H9 (cell line): Measurements from ENCODE around the gene JAG1. TPM values are rescaled to one million over a fixed set of nuclear protein-coding genes. Genes with fewer than 3 reads are reported as not detected.

Experiments used
- DNase-seq: peaks from one replicate; pipeline ENCODE4 v3.0.0-alpha.2; 2017
- H2AFZ ChIP-seq: one replicate; pipeline ENCODE4 v1.6.1; 2013; ENCODE audit warnings: mild to moderate bottlenecking, low read length, control low read depth, moderate library complexity
- H2AK5ac ChIP-seq: 2 replicates; pipeline ENCODE4 v1.6.1; 2013; ENCODE audit warnings: low read length, control low read depth, mixed read lengths; ENCODE audit not compliant: insufficient read length
- H2BK120ac ChIP-seq: one replicate; pipeline ENCODE4 v1.6.1; 2013; ENCODE audit warnings: low read depth, mild to moderate bottlenecking, low read length, control low read depth, inconsistent platforms; ENCODE audit not compliant: poor library complexity, severe bottlenecking
- H2BK12ac ChIP-seq: 2 replicates; pipeline ENCODE4 v1.6.1; 2013; ENCODE audit warnings: low read length, control low read depth, mixed read lengths, low read depth; ENCODE audit not compliant: insufficient read length
- H2BK15ac ChIP-seq: 2 replicates; pipeline ENCODE4 v1.6.1; 2013; ENCODE audit warnings: low read depth, low read length, control low read depth
- H2BK20ac ChIP-seq: one replicate; pipeline ENCODE4 v1.6.1; 2013; ENCODE audit warnings: low read depth, mild to moderate bottlenecking, low read length, control low read depth, inconsistent platforms; ENCODE audit not compliant: poor library complexity, severe bottlenecking
- H2BK5ac ChIP-seq: 2 replicates; pipeline ENCODE4 v1.6.1; 2013; ENCODE audit warnings: low read length, control low read depth, mixed read lengths; ENCODE audit not compliant: insufficient read length
- H3K14ac ChIP-seq: 2 replicates; pipeline ENCODE4 v1.6.1; 2013; ENCODE audit warnings: low read length, control low read depth; ENCODE audit not compliant: insufficient read depth
- H3K18ac ChIP-seq: 2 replicates; pipeline ENCODE4 v1.6.1; 2013; ENCODE audit warnings: low read depth, mild to moderate bottlenecking, mixed read lengths, low read length, control low read depth; ENCODE audit not compliant: insufficient read length
- H3K23ac ChIP-seq: 2 replicates; pipeline ENCODE4 v1.6.1; 2013; ENCODE audit warnings: low read length, control low read depth, mixed read lengths, low read depth; ENCODE audit not compliant: insufficient read length
- H3K23me2 ChIP-seq: 2 replicates; pipeline ENCODE4 v1.6.1; 2013; ENCODE audit warnings: low read depth, mild to moderate bottlenecking, mixed read lengths, low read length, control low read depth; ENCODE audit not compliant: insufficient read length, poor library complexity, severe bottlenecking
- H3K27ac ChIP-seq: 2 replicates; pipeline ENCODE4 v1.5.1; 2013; ENCODE audit warnings: low read length, control low read depth, mixed read lengths, low read depth; ENCODE audit not compliant: insufficient read length
- H3K27me3 ChIP-seq: 2 replicates; pipeline ENCODE4 v1.6.1; 2013; ENCODE audit warnings: low read length, control low read depth, inconsistent platforms; ENCODE audit not compliant: insufficient read depth
- H3K4ac ChIP-seq: 2 replicates; pipeline ENCODE4 v1.6.1; 2013; ENCODE audit warnings: low read depth, mild to moderate bottlenecking, control low read depth, inconsistent platforms, low read length, moderate library complexity
- H3K4me1 ChIP-seq: 2 replicates; pipeline ENCODE4 v1.6.1; 2013; ENCODE audit warnings: low read length, control low read depth, inconsistent platforms; ENCODE audit not compliant: insufficient read depth
- H3K4me2 ChIP-seq: 2 replicates; pipeline ENCODE4 v1.6.1; 2013; ENCODE audit warnings: low read length, control low read depth, mixed read lengths; ENCODE audit not compliant: insufficient read length, insufficient read depth
- H3K56ac ChIP-seq: 2 replicates; pipeline ENCODE4 v1.6.1; 2013; ENCODE audit warnings: low read depth, mild to moderate bottlenecking, mixed read lengths, low read length, control low read depth; ENCODE audit not compliant: insufficient read length
- H3K79me1 ChIP-seq: 2 replicates; pipeline ENCODE4 v1.6.1; 2013; ENCODE audit warnings: low read depth, mild to moderate bottlenecking, moderate library complexity, low read length, control low read depth, inconsistent platforms; ENCODE audit not compliant: insufficient read depth, poor library complexity, severe bottlenecking
- H3K79me2 ChIP-seq: 2 replicates; pipeline ENCODE4 v1.6.1; 2013; ENCODE audit warnings: low read length, control low read depth, inconsistent platforms; ENCODE audit not compliant: insufficient read depth
- H3K9ac ChIP-seq: 2 replicates; pipeline ENCODE4 v1.6.1; 2013; ENCODE audit warnings: low read length, control low read depth, mixed read lengths; ENCODE audit not compliant: insufficient read length; ENCODE audit errors: extremely low read depth
- H3K9me3 ChIP-seq: one replicate; pipeline ENCODE4 v1.6.1; 2013; ENCODE audit warnings: low read depth, low read length, inconsistent platforms; ENCODE audit not compliant: control insufficient read depth
- H3T11ph ChIP-seq: one replicate; pipeline ENCODE4 v1.6.1; 2013; ENCODE audit warnings: mild to moderate bottlenecking, low read length, control low read depth, inconsistent platforms
- H4K20me1 ChIP-seq: one replicate; pipeline ENCODE4 v1.6.1; 2013; ENCODE audit not compliant: control insufficient read depth, insufficient read length, insufficient read depth
- H4K5ac ChIP-seq: 2 replicates; pipeline ENCODE4 v1.6.1; 2013; ENCODE audit warnings: low read depth, mild to moderate bottlenecking, mixed read lengths, low read length, control low read depth; ENCODE audit not compliant: insufficient read length
- H4K8ac ChIP-seq: replicated peaks from 2 replicates; pipeline ENCODE4 v1.6.1; 2013; ENCODE audit warnings: low read length, control low read depth, mixed read lengths, low read depth; ENCODE audit not compliant: insufficient read length
- H4K91ac ChIP-seq: 2 replicates; pipeline ENCODE4 v1.6.1; 2013; ENCODE audit warnings: low read depth, mild to moderate bottlenecking, moderate library complexity, mixed read lengths, low read length, control low read depth; ENCODE audit not compliant: insufficient read length
- H3K27ac Mint-ChIP-seq, 3 experiments: 2 replicates in 2 of 3; 3 replicates in 1 of 3; pipeline ENCODE4 v1.8.0; 2020 to 2021; ENCODE audit warnings: mixed read lengths in 3 of 3, mild to moderate bottlenecking in 1 of 3, moderate library complexity in 1 of 3
- H3K27me3 Mint-ChIP-seq: 2 replicates; pipeline ENCODE4 v1.8.0; 2021; ENCODE audit warnings: low read depth, mild to moderate bottlenecking, moderate library complexity, mixed read lengths
- H3K36me3 Mint-ChIP-seq, 3 experiments: 2 replicates in 2 of 3; 3 replicates in 1 of 3; pipeline ENCODE4 v1.8.0; 2020 to 2021; ENCODE audit warnings: low read depth in 3 of 3, mixed read lengths in 3 of 3; ENCODE audit not compliant: insufficient read depth in 1 of 3
- H3K4me1 Mint-ChIP-seq, 2 experiments: 2 replicates each; pipeline ENCODE4 v1.8.0; 2020; ENCODE audit warnings: mixed read lengths in 2 of 2
- H3K4me3 Mint-ChIP-seq, 2 experiments: 2 replicates in 1 of 2; 3 replicates in 1 of 2; pipeline ENCODE4 v1.8.0; 2020 to 2021; ENCODE audit warnings: mild to moderate bottlenecking in 2 of 2, mixed read lengths in 2 of 2, moderate library complexity in 1 of 2
- H3K9me3 Mint-ChIP-seq, 2 experiments: 2 replicates in 1 of 2; 3 replicates in 1 of 2; pipeline ENCODE4 v1.8.0; 2020; ENCODE audit warnings: mild to moderate bottlenecking in 2 of 2, mixed read lengths in 2 of 2, moderate library complexity in 1 of 2
- CTCF ChIP-seq: fragments of 200-600 bp; sonication (generic); conservative IDR thresholded peaks from 3 replicates; pipeline ENCODE4 v1.8.0; 2021; ENCODE audit warnings: antibody characterized with exemption, mild to moderate bottlenecking
- WGBS: extraction: QIAGEN DNeasy Blood & Tissue Kit; methylation state at CpG from one replicate; pipeline ENCODE4 v1.1.7; 2013; ENCODE audit warnings: missing lambda C conversion rate, low lambda C conversion rate, mixed read lengths; ENCODE audit not compliant: insufficient read length; ENCODE audit errors: extremely low coverage; 5-methylcytosine and 5-hydroxymethylcytosine counted together
- total RNA-seq: library from RNA; stranded (reverse); gene quantifications from 2 replicates; pipeline ENCODE4 v1.2.1, GENCODE V29; 2021

Gene JAG1
- total RNA-seq, 1 experiment from 2014 or later: 58.1 TPM

DNA sequence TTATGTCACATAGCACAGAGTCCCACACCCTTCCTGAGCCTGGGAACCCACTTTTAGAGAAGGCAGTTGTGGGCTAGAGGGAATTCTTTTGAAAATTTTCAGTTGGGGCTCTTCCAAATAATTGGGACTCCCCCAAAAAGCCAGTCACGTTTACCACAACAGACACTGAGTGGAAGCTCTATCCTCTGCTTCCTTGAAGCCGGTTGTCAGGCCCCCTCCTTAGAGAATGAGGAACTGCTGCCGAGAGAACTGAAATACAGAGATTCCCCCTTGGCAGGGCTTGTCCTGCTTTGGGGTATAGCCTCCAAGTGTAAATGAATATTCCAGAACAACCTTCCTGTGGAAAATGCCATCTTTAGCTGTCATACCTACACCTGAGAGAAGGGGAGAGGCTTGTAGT is 2.7 kb upstream of the JAG1 start:
- no peak overlapping the region for H3K4me3 Mint-ChIP-seq
- H3K9me3 ChIP-seq: no peaks in the 10 kb centered on the region
- no peaks in the 10 kb centered on the region; a peak in 1 of 5 replicates for H3K9me3 Mint-ChIP-seq
- no peak overlapping the region for H3K27ac Mint-ChIP-seq
- H3K23ac ChIP-seq: no peak overlapping the region
- H4K5ac ChIP-seq: no peak overlapping the region
- H3K4me2 ChIP-seq: no peak overlapping the region
- no peak overlapping the region for H3K18ac ChIP-seq
- no peak overlapping the region for H2BK15ac ChIP-seq
- H4K91ac ChIP-seq: no peak overlapping the region
- TF ChIP-seq CTCF: no peak
- peaks cover 15 to 20% of the 10 kb centered on the region in 2 experiments for H3K4me1 Mint-ChIP-seq
- H3K79me1 ChIP-seq: no peaks in the 10 kb centered on the region
- no peak overlapping the region for H2AFZ ChIP-seq
- H3K14ac ChIP-seq: no peak overlapping the region
- H3K4me1 ChIP-seq: peaks cover 2% of the 10 kb centered on the region; the same call in 1 of the 2 replicates
- WGBS: no CpG with 5 or more reads among the region's 3 CpGs
- no peaks in the 10 kb centered on the region for H3K27me3 ChIP-seq
- no peak overlapping the region for H3K27ac ChIP-seq
- no peak overlapping the region for H2BK120ac ChIP-seq
- no peak overlapping the region for H3K56ac ChIP-seq
- H3K27me3 Mint-ChIP-seq: no peaks in the 10 kb centered on the region
- DNase-seq: no peak
- no peak overlapping the region for H2BK20ac ChIP-seq
- H3K79me2 ChIP-seq: no peaks in the 10 kb centered on the region
- H3K4ac ChIP-seq: no peak overlapping the region
- H2BK12ac ChIP-seq: no peak overlapping the region
- H2BK5ac ChIP-seq: no peak overlapping the region
- no peak overlapping the region for H2AK5ac ChIP-seq
- no peak overlapping the region for H3K9ac ChIP-seq
- H3T11ph ChIP-seq: no peak overlapping the region
- H4K8ac ChIP-seq: no peak overlapping the region
- H3K23me2 ChIP-seq: peaks cover 20% of the 10 kb centered on the region
- H4K20me1 ChIP-seq: no peaks in the 10 kb centered on the region
- H3K36me3 Mint-ChIP-seq: peaks cover 0 to under 1% (median 0%) of the 10 kb centered on the region in 3 experiments; a peak in 3 of 7 replicates
